Breast epithelium (tissue), 4 donors: ENCODE results near the gene ADGRA1. TPM values are rescaled to one million over a fixed set of nuclear protein-coding genes. Genes with fewer than 3 reads are reported as not detected.

Source experiments
- DNase-seq, 2 donors: peaks; one replicate each; pipeline ENCODE4 v3.0.0-alpha.2; 2019; ENCODE audit warnings: low spot score in 2 of 2
- H3K27ac ChIP-seq, 2 donors: fragments of 200-600 bp; sonication (generic) in 1 of 2; one replicate each; pipeline ENCODE4 v1.5.1; 2016 to 2019; ENCODE audit warnings: mild to moderate bottlenecking in 1 of 2
- H3K27me3 ChIP-seq, 2 donors: fragments of 200-600 bp; sonication (generic) in 1 of 2; one replicate each; pipeline versions ENCODE4 v1.5.1 to v1.6.0; 2017 to 2019; ENCODE audit warnings: control low read depth in 1 of 2, mild to moderate bottlenecking in 1 of 2
- H3K36me3 ChIP-seq: fragments of 200-600 bp; one replicate; pipeline ENCODE4 v1.5.1; 2019
- H3K4me1 ChIP-seq, 2 donors: fragments of 200-600 bp; sonication (generic); one replicate each; pipeline ENCODE4 v1.5.1; 2016 to 2019; ENCODE audit warnings: control low read depth in 1 of 2
- H3K4me3 ChIP-seq, 3 donors: fragments of 200-600 bp; sonication (generic); 1 replicate in 2 of 3; 2 replicates in 1 of 3; pipeline ENCODE4 v1.5.1; 2016 to 2019; ENCODE audit warnings: mild to moderate bottlenecking in 3 of 3, moderate library complexity in 2 of 3
- H3K9me3 ChIP-seq, 2 donors: fragments of 200-600 bp; sonication (generic) in 1 of 2; one replicate each; pipeline ENCODE4 v1.5.1; 2016 to 2019; ENCODE audit warnings: control low read depth in 1 of 2
- POLR2A ChIP-seq: fragments of 450-650 bp; IDR thresholded peaks from one replicate; pipeline ENCODE4 v1.6.1; 2016; ENCODE audit warnings: antibody characterized with exemption, mild to moderate bottlenecking, moderate library complexity
- POLR2AphosphoS5 ChIP-seq, 3 donors: sonication (generic); formaldehyde crosslinking; IDR thresholded peaks; one replicate each; pipeline ENCODE4 v1.6.1; 2017; ENCODE audit warnings: antibody characterized with exemption in 3 of 3
- intact Hi-C: fragments of 100-400 bp; cut with DNase I; formaldehyde crosslinking; loops from one replicate; pipeline ENCODE4 v1.15.1; 2023; ENCODE audit warnings: low total_unique reads
- total RNA-seq, 3 donors: library from RNA; depleted of rRNA; stranded (reverse); fragments of >200 nt; gene quantifications; one replicate each; pipeline ENCODE4 v1.1.0, GENCODE V29; 2016
- TF ChIP-seq, protein P1 (sequence below), 3 donors: fragments of 450-650 bp; IDR thresholded peaks; one replicate each; pipeline ENCODE4 v1.5.1; 2016 to 2017; ENCODE audit warnings: antibody characterized with exemption in 3 of 3, mild to moderate bottlenecking in 3 of 3, moderate library complexity in 3 of 3

The ADGRA1 gene
- total RNA-seq, 3 donors from 2014 or later: 0.33 TPM; not detected in 2

DNA sequence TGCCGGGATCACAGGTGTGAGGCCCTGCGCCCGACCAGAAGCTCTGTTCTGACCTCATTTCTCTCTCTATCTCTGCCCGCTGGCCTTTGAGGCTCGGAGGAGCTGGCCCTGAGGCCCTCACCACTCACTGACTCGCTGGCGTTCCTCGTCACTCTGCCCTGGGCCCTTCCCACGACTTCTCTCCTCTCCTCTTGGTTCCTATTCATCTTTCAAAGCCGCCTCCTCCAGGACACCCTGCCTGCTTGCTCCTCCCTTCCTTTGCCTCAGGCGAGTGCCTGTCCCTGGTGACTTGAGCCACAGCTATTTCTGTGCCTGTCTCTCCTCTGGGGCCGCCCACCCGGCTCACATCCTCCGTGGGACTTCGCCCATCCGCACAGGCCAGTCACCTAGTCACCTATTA, 17.3 kb upstream of the ADGRA1 start:
- H3K27me3 ChIP-seq: peaks cover 0 to 64% of the 10 kb centered on the region in 2 donors
- H3K9me3 ChIP-seq: no peaks in the 10 kb centered on the region

GRCh38 chr10:133070810-133071209, 16.9 kb upstream of the ADGRA1 start:
- no peaks in the 10 kb centered on the region for H3K4me1 ChIP-seq
- DNase-seq: no peak
- TF ChIP-seq POLR2AphosphoS5 (IDR thresholded peaks at IDR 0.05) (no peak), POLR2A (no peak)
- TF ChIP-seq, protein P1, sequence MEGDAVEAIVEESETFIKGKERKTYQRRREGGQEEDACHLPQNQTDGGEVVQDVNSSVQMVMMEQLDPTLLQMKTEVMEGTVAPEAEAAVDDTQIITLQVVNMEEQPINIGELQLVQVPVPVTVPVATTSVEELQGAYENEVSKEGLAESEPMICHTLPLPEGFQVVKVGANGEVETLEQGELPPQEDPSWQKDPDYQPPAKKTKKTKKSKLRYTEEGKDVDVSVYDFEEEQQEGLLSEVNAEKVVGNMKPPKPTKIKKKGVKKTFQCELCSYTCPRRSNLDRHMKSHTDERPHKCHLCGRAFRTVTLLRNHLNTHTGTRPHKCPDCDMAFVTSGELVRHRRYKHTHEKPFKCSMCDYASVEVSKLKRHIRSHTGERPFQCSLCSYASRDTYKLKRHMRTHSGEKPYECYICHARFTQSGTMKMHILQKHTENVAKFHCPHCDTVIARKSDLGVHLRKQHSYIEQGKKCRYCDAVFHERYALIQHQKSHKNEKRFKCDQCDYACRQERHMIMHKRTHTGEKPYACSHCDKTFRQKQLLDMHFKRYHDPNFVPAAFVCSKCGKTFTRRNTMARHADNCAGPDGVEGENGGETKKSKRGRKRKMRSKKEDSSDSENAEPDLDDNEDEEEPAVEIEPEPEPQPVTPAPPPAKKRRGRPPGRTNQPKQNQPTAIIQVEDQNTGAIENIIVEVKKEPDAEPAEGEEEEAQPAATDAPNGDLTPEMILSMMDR (IDR thresholded peaks at IDR 0.05): no peak
- peaks cover 0 to 68% of the 10 kb centered on the region in 2 donors for H3K27me3 ChIP-seq
- H3K36me3 ChIP-seq: no peaks in the 10 kb centered on the region
- H3K4me3 ChIP-seq: no peak overlapping the region
- no peak overlapping the region for H3K27ac ChIP-seq
- intact Hi-C loops: no loop called here
- no peaks in the 10 kb centered on the region for H3K9me3 ChIP-seq

More for the DNA sequence above, 17.3 kb upstream of the ADGRA1 start:
- H3K27ac ChIP-seq: no peak overlapping the region
- H3K36me3 ChIP-seq: no peaks in the 10 kb centered on the region
- H3K4me3 ChIP-seq: no peak overlapping the region
- no peaks in the 10 kb centered on the region for H3K4me1 ChIP-seq
- TF ChIP-seq, protein P1 (IDR thresholded peaks at IDR 0.05): no peak
- TF ChIP-seq POLR2AphosphoS5 (IDR thresholded peaks at IDR 0.05) (no peak), POLR2A (no peak)
- no peak for DNase-seq
- intact Hi-C loops: no loop called here

DNA sequence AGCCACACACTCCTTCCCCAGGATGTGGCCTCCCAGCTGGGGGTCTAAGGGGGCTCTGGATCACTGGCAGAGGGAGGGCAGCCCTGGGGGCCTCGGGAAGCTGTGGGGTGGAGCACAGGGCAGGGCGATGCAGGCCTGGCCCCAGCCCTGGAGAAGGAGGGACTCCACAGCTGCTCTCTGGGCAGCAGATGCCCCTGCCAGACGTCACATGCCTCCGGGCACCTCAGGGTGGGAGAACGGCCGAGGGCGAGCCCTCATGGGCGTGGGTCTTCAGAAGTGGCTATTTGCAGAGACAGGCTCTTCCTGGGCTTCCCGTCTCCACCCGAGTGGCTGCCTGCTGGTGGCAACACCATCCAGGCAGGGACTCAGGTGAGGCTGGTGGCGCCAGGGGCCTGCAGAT, 16.0 kb upstream of the ADGRA1 start:
- H3K4me3 ChIP-seq: no peak overlapping the region
- H3K9me3 ChIP-seq: no peaks in the 10 kb centered on the region
- no peak overlapping the region for H3K27ac ChIP-seq
- no peak for DNase-seq
- no peaks in the 10 kb centered on the region for H3K36me3 ChIP-seq
- H3K4me1 ChIP-seq: no peaks in the 10 kb centered on the region
- intact Hi-C loops: no loop called here
- TF ChIP-seq POLR2AphosphoS5 (IDR thresholded peaks at IDR 0.05): no peak
- TF ChIP-seq, protein P1 (IDR thresholded peaks at IDR 0.05): no peak
- no peak for TF ChIP-seq POLR2A
- H3K27me3 ChIP-seq: peaks cover 0 to 77% of the 10 kb centered on the region in 2 donors

DNA sequence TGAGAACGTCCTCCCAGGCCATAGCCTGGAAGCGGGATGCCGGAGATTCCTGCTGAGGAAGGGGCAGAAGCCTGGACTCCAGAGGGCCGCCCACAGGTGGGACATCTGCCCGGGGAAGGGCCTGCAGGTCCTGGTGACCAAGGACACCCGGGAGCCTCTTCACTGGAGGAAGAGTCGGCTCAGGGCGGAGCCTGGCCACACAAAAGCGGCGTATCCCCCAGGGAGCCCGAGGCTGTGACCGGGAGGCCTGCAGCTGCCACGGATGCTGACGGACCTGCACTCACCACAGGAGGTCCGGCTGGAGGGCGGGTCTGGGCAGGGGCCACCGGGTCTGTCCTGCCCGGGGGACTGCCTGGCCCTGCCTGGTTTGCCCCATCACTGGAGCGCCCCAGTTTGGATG, 15.5 kb upstream of the ADGRA1 start:
- H3K27ac ChIP-seq: no peak overlapping the region
- intact Hi-C loops: no loop called here
- H3K4me3 ChIP-seq: no peak overlapping the region
- DNase-seq: no peak
- no peaks in the 10 kb centered on the region for H3K36me3 ChIP-seq
- peaks cover 0 to 81% of the 10 kb centered on the region in 2 donors for H3K27me3 ChIP-seq
- TF ChIP-seq POLR2AphosphoS5 (IDR thresholded peaks at IDR 0.05) (no peak), POLR2A (no peak)
- TF ChIP-seq, protein P1 (IDR thresholded peaks at IDR 0.05): no peak
- no peaks in the 10 kb centered on the region for H3K4me1 ChIP-seq
- no peaks in the 10 kb centered on the region for H3K9me3 ChIP-seq

DNA sequence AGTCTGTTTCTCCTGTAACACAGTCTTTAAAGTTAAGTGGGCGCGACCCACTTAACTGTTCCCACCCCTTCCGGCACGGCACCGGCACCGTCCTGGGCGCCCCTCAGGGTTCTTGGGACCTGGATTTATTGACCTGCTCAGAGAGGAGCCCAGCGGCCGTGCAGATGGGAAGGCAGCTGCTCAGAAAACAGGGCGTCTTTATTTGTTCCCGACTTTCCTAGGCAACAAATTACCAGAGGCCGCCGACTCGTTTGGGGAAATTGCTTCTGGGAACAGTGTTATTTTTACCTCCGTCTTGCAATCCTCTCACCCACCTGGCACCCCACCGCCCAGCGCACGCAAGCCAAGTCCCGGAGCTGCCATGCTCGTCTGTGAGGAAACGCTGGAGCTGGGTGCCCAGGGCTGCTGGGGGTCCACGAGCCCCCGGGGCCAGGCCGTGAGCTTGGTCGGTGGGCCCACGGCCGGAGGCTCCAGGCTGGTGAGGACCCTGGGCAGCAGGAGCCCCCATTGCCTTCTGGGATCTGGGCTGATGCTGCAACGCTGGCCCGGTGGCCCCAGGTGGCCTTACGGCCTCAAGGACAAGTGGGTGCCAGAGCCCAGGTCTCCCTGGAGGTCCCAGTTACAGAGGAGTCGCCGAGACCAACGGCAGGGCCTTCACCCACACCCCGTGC, 14.9 kb upstream of the ADGRA1 start:
- Histone ChIP-seq H3K36me3 (no peaks in the 10 kb centered on the region), H3K4me3 (no peak overlapping the region), H3K4me1 (no peaks in the 10 kb centered on the region), H3K27ac (no peak overlapping the region), H3K27me3 (peaks cover 0 to 78% of the 10 kb centered on the region in 2 donors), H3K9me3 (no peaks in the 10 kb centered on the region)
- intact Hi-C loops: no loop called here
- DNase-seq: no peak
- TF ChIP-seq, protein P1 (IDR thresholded peaks at IDR 0.05): no peak
- TF ChIP-seq POLR2AphosphoS5 (IDR thresholded peaks at IDR 0.05) (no peak), POLR2A (no peak)
